ENCODE results near the gene LGI4.

The LGI4 gene

GRCh38 chr19:35134601-35135242 lies at the start of gene LGI4:
LGI4 (minus strand) TSS chr19:35135059; CDS start chr19:35134680, 379 bp downstream.
- no peak for DNase-seq

GRCh38 chr19:35184267-35184666 lies 49.4 kb upstream of the LGI4 start:
- DNase-seq = no peak

- DNase-seq = no peak
Measured at GRCh38 chr19:35181387-35181786, 46.5 kb upstream of the LGI4 start.

GRCh38 chr19:35179830-35180229 lies 45.0 kb upstream of the LGI4 start:
- DNase-seq = no peak

- no peak for DNase-seq
Measured at GRCh38 chr19:35178701-35179100, 43.8 kb upstream of the LGI4 start.

- DNase-seq = peak; percentile 24
Measured at GRCh38 chr19:35177377-35178274, 42.8 kb upstream of the LGI4 start.

GRCh38 chr19:35176181-35176570 lies 41.3 kb upstream of the LGI4 start:
- no peak for DNase-seq

GRCh38 chr19:35174226-35174625 lies 39.4 kb upstream of the LGI4 start:
- no peak for DNase-seq

- no peak for DNase-seq
Measured at GRCh38 chr19:35171730-35172129, 36.9 kb upstream of the LGI4 start.

- DNase-seq = no peak
Measured at GRCh38 chr19:35170359-35171061, 35.7 kb upstream of the LGI4 start.

GRCh38 chr19:35169221-35169995 lies 34.5 kb upstream of the LGI4 start:
- DNase-seq = no peak

- no peak for DNase-seq
Measured at GRCh38 chr19:35168196-35168595, 33.3 kb upstream of the LGI4 start.

- no peak for DNase-seq
Measured at GRCh38 chr19:35167251-35168119, 32.6 kb upstream of the LGI4 start.

GRCh38 chr19:35166100-35167063 lies 31.5 kb upstream of the LGI4 start:
- DNase-seq = no peak

- DNase-seq = no peak
Measured at GRCh38 chr19:35165200-35166058, 30.6 kb upstream of the LGI4 start.

GRCh38 chr19:35164418-35164817 lies 29.6 kb upstream of the LGI4 start:
- no peak for DNase-seq

- DNase-seq = no peak
Measured at GRCh38 chr19:35162471-35163326, 27.8 kb upstream of the LGI4 start.

GRCh38 chr19:35161434-35161743 lies 26.5 kb upstream of the LGI4 start:
- no peak for DNase-seq

Data from CD4-positive, alpha-beta T cell treated with Interleukin-4 for 4 hours (primary cell).